Measurements from ENCODE around the gene SIK1.

DNA sequence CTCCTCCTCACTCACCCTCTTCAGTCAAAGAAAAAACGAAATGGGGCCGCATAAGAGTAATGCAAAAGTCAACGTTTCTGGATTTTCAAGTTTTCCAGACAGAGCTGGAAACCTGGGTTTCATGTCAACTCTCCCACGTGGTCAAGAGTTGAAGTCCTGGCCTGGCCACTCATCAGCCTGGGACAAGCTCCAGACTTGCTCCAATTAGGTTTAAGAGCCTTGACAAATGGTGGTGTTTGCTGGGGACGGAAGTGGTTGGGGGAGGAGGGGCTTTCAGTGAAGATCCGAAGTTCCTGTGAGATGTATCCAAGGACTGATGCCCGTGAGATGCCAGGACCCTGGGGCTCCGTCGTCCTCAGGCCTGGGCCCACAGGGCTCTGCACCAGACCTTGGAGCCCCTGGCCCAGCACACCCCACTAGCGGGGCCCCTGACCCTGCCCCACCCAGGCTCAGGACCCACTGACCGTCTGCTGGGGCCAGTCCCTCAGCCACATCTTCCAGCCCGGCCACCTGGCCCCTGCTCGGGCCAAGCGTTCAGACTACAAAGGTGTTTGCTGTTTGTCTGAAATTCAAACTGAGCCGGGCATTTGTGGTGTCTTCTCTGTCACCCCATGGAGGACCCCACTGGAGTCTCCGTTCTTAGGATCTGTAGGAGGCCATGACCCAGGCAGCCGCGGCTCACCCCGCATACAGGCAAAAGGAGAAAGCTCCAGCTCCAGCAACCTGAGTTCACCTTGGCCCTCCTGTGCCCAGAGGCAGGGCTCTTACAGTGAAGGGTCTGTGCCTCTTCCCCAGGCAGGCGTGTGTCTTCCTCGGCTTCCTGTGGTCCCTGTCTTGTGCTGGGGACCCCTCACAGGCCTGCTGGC, 53.3 kb downstream of the SIK1 start:
- TF ChIP-seq ZFX (IDR thresholded peaks at IDR 0.05; ENCODE audit: borderline replicate concordance), result no peak
- TF ChIP-seq, protein P1, sequence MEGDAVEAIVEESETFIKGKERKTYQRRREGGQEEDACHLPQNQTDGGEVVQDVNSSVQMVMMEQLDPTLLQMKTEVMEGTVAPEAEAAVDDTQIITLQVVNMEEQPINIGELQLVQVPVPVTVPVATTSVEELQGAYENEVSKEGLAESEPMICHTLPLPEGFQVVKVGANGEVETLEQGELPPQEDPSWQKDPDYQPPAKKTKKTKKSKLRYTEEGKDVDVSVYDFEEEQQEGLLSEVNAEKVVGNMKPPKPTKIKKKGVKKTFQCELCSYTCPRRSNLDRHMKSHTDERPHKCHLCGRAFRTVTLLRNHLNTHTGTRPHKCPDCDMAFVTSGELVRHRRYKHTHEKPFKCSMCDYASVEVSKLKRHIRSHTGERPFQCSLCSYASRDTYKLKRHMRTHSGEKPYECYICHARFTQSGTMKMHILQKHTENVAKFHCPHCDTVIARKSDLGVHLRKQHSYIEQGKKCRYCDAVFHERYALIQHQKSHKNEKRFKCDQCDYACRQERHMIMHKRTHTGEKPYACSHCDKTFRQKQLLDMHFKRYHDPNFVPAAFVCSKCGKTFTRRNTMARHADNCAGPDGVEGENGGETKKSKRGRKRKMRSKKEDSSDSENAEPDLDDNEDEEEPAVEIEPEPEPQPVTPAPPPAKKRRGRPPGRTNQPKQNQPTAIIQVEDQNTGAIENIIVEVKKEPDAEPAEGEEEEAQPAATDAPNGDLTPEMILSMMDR (IDR thresholded peaks at IDR 0.05), result no peak

All from 22Rv1 (cell line).